Measurements from ENCODE around the gene AR.

DNA sequence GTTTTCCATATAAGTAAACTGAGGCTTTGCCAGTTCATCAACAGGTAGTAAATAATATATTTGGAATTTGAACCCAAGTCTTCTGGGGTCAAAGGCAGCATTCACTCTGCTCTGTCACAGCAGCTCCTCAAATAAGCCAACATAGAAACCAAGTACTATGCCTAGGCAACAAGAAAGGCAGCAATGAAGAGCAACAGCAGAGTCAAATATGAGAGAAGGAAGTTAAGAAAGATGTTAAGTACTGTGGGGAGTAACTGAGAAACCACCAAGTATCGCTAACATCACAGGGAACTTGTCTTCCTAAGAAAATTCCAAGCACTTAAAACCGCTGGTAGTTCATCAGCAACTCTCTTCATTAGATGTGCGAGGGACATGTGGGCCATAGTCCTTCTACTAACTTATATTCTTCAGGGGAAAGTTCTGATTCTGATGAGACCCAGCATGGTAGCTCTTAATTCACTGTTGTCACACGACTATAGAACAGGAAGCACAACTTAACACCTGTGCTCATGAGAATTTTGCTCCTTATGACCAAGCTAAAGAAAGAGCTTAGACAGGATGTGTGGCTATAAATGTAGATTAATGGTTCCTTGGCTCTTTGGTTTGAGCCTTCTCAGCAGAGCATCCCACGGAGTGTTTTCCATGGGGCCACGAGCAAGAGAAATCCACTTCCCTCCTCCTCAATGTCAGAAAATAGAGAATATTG is 107.8 kb downstream of the AR start:
- TF ChIP-seq, protein P1, sequence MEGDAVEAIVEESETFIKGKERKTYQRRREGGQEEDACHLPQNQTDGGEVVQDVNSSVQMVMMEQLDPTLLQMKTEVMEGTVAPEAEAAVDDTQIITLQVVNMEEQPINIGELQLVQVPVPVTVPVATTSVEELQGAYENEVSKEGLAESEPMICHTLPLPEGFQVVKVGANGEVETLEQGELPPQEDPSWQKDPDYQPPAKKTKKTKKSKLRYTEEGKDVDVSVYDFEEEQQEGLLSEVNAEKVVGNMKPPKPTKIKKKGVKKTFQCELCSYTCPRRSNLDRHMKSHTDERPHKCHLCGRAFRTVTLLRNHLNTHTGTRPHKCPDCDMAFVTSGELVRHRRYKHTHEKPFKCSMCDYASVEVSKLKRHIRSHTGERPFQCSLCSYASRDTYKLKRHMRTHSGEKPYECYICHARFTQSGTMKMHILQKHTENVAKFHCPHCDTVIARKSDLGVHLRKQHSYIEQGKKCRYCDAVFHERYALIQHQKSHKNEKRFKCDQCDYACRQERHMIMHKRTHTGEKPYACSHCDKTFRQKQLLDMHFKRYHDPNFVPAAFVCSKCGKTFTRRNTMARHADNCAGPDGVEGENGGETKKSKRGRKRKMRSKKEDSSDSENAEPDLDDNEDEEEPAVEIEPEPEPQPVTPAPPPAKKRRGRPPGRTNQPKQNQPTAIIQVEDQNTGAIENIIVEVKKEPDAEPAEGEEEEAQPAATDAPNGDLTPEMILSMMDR (IDR thresholded peaks at IDR 0.05): no peak
- no peak for TF ChIP-seq POLR2A (IDR thresholded peaks at IDR 0.05)
